ENCODE measurements around the gene HSD3B2.

HSD3B2 gene

DNA sequence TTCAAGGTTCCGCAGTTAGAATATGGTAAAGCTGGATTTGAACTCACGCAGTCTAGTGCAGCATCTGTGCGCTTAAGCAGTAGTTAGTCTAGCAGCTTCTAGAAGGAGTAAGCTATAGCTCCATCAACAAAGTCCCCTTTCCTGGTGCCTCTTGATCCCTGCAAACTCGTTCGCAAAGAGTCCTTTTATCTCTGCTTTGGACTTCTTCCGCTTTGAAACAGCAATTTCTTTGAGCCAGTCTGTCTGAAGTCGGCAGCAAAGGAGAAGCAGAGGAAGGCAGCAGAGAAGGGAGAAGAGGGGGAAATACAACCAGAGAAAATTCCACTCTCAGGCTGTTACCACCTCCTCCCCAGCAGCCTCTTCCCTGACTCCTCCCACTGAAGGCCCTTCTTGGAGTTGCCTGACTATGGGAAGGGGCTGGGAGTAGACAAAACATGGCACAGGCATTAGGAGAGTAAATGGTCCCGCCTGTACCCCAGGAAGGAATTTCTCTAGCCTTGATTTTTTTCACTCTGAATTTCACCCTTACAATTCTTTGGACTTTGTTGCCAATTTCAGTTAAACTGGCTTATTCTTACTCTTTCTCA lies 25.9 kb downstream of the HSD3B2 start:
- H3K9me3 ChIP-seq (ENCODE audit: insufficient read depth, low read length, severe bottlenecking): no peaks in the 10 kb centered on the region
- no peak overlapping the region for H2AFZ ChIP-seq (ENCODE audit: low read depth, low read length)
- H3K9ac ChIP-seq (ENCODE audit: low read depth, low read length): no peak overlapping the region
- H3K79me2 ChIP-seq (ENCODE audit: insufficient read depth, low read length): no peaks in the 10 kb centered on the region
- H3K4me3 ChIP-seq (ENCODE audit: low read depth in 1 of 2, low read length in 2 of 2): no peak overlapping the region
- no peaks in the 10 kb centered on the region for H3K36me3 ChIP-seq (ENCODE audit: insufficient read depth, low read length)
- TF ChIP-seq, protein P1, sequence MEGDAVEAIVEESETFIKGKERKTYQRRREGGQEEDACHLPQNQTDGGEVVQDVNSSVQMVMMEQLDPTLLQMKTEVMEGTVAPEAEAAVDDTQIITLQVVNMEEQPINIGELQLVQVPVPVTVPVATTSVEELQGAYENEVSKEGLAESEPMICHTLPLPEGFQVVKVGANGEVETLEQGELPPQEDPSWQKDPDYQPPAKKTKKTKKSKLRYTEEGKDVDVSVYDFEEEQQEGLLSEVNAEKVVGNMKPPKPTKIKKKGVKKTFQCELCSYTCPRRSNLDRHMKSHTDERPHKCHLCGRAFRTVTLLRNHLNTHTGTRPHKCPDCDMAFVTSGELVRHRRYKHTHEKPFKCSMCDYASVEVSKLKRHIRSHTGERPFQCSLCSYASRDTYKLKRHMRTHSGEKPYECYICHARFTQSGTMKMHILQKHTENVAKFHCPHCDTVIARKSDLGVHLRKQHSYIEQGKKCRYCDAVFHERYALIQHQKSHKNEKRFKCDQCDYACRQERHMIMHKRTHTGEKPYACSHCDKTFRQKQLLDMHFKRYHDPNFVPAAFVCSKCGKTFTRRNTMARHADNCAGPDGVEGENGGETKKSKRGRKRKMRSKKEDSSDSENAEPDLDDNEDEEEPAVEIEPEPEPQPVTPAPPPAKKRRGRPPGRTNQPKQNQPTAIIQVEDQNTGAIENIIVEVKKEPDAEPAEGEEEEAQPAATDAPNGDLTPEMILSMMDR (IDR thresholded peaks at IDR 0.05; ENCODE audit: borderline replicate concordance, extremely low read depth, low read length, poor library complexity, severe bottlenecking): no peak
- TF ChIP-seq EZH2 (IDR thresholded peaks at IDR 0.05; ENCODE audit: borderline replicate concordance, low read depth, low read length, severe bottlenecking): no peak
- ATAC-seq (ENCODE audit: insufficient read depth, low read depth) (no peak), DNase-seq (no peak)
- H3K27ac ChIP-seq (ENCODE audit: low read length): no peak overlapping the region
- peaks cover 6% of the 10 kb centered on the region for H3K27me3 ChIP-seq (ENCODE audit: insufficient read depth, low read length, poor library complexity)
- no peak overlapping the region for H3K4me2 ChIP-seq (ENCODE audit: insufficient read depth, low read length)
- no peaks in the 10 kb centered on the region for H3K4me1 ChIP-seq (ENCODE audit: insufficient read depth, low read length)
- no peaks in the 10 kb centered on the region for H4K20me1 ChIP-seq (ENCODE audit: insufficient read depth, low read length)

DNA sequence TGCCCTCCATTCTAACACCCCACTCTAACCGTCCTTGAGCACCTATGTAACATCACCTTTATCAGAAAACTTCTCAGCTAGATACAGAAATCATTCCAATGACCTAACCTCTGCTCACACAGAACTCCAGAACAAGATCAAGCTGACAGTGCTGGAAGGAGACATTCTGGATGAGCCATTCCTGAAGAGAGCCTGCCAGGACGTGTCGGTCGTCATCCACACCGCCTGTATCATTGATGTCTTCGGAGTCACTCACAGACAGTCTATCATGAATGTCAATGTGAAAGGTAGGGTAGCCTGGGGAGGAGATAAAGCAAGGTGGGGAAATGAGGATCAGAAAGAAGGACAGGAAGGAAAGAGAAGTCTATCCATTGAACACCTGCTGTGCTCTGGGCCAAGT lies 27.8 kb downstream of the HSD3B2 start:
- H3K9ac ChIP-seq (ENCODE audit: low read depth, low read length): no peak overlapping the region
- H4K20me1 ChIP-seq (ENCODE audit: insufficient read depth, low read length): no peaks in the 10 kb centered on the region
- no peak overlapping the region for H3K4me2 ChIP-seq (ENCODE audit: insufficient read depth, low read length)
- no peak overlapping the region for H3K4me3 ChIP-seq (ENCODE audit: low read depth in 1 of 2, low read length in 2 of 2)
- no peaks in the 10 kb centered on the region for H3K79me2 ChIP-seq (ENCODE audit: insufficient read depth, low read length)
- H3K4me1 ChIP-seq (ENCODE audit: insufficient read depth, low read length): no peaks in the 10 kb centered on the region
- H2AFZ ChIP-seq (ENCODE audit: low read depth, low read length): no peak overlapping the region
- DNase-seq: no peak
- H3K9me3 ChIP-seq (ENCODE audit: insufficient read depth, low read length, severe bottlenecking): no peaks in the 10 kb centered on the region
- H3K27ac ChIP-seq (ENCODE audit: low read length): no peak overlapping the region
- H3K36me3 ChIP-seq (ENCODE audit: insufficient read depth, low read length): no peaks in the 10 kb centered on the region
- no peak for TF ChIP-seq EZH2 (IDR thresholded peaks at IDR 0.05; ENCODE audit: borderline replicate concordance, low read depth, low read length, severe bottlenecking)
- TF ChIP-seq, protein P1 (IDR thresholded peaks at IDR 0.05; ENCODE audit: borderline replicate concordance, extremely low read depth, low read length, poor library complexity, severe bottlenecking): no peak
- ATAC-seq (ENCODE audit: insufficient read depth, low read depth): no peak
- peaks cover 6% of the 10 kb centered on the region for H3K27me3 ChIP-seq (ENCODE audit: insufficient read depth, low read length, poor library complexity)

DNA sequence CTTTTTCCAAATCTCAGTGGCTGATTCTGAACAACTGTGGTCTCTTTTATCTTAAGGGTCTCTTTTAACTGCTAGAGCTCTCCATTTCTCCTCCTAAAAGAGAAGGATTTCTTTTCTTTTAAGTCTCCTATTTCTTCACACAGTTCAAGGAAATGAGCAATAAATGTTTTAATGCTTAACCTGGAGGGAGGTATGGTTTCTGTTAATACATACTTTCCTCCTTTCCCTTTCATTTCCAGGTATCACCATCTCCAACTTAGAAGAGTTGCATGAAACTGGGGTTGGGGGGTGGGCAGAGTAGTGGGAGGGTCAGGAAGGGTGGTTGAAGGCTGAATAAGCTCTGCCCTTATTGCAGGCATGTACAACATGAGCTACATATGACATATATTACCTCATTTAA lies 31.4 kb downstream of the HSD3B2 start:
- Histone ChIP-seq H3K9me3 (ENCODE audit: insufficient read depth, low read length, severe bottlenecking) (no peaks in the 10 kb centered on the region), H3K27me3 (ENCODE audit: insufficient read depth, low read length, poor library complexity) (no peaks in the 10 kb centered on the region), H3K4me3 (ENCODE audit: low read depth in 1 of 2, low read length in 2 of 2) (no peak overlapping the region), H3K36me3 (ENCODE audit: insufficient read depth, low read length) (no peaks in the 10 kb centered on the region), H3K4me1 (ENCODE audit: insufficient read depth, low read length) (no peaks in the 10 kb centered on the region), H3K79me2 (ENCODE audit: insufficient read depth, low read length) (no peaks in the 10 kb centered on the region), H3K4me2 (ENCODE audit: insufficient read depth, low read length) (no peak overlapping the region), H4K20me1 (ENCODE audit: insufficient read depth, low read length) (no peaks in the 10 kb centered on the region), H3K27ac (ENCODE audit: low read length) (no peak overlapping the region), H3K9ac (ENCODE audit: low read depth, low read length) (no peak overlapping the region), H2AFZ (ENCODE audit: low read depth, low read length) (no peak overlapping the region)
- DNase-seq (no peak), ATAC-seq (ENCODE audit: insufficient read depth, low read depth) (no peak)
- TF ChIP-seq, protein P1 (IDR thresholded peaks at IDR 0.05; ENCODE audit: borderline replicate concordance, extremely low read depth, low read length, poor library complexity, severe bottlenecking): no peak
- TF ChIP-seq EZH2 (IDR thresholded peaks at IDR 0.05; ENCODE audit: borderline replicate concordance, low read depth, low read length, severe bottlenecking): no peak

Data from DND-41 (cell line).